Hepatic stellate cell (primary cell): Measurements from ENCODE around the gene PSMB10.
A peak's percentile ranks its signal among the peaks of the same experiment; 100 is the strongest.
"Not testable (repeated sequence)": the region's sequence is repeated elsewhere in the genome, so short reads cannot be mapped to it uniquely, and the experiment has no call there.

Source experiments
- DNase-seq: peaks from one replicate; pipeline ENCODE4 v3.0.0; 2011; ENCODE audit warnings: low spot score

PSMB10 gene

DNA sequence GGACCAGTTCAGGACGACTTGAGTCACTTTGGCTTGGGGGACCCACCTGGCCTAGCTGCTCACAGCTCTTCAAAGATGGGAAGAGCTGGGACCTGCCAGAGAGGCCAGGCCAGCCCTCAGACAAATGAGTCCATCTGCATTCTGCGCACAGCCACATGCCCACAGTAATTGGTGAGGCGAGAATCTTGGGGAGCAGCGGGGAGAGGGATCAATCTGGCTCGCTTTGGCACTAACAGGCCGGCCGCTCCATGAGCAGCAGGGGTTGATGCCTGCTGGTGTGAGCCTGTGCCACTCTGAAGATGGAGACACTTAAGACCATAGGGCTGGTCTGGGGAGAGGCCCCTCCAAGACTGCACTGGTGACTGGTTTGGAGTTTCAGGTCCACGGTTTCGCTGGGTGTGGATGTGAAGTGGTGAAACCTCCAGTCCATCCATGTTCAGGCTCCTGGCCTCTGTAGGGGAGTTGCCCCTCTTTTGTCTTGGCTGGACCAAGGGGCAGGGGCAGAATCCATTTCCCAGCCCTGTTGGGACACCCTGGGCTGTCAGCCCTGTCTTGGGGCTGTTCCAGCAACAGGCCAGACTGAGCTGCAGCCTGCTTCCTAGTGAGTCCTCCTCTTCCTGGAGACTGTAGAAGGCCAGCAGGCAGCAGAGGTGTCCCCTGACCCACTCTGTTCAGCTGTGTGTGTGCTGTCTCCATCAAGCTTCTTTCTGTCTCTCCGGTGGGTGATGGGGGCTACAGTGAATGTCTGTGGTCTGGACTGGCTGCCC, 12.3 kb downstream of the PSMB10 start:
- no peak for DNase-seq

DNA sequence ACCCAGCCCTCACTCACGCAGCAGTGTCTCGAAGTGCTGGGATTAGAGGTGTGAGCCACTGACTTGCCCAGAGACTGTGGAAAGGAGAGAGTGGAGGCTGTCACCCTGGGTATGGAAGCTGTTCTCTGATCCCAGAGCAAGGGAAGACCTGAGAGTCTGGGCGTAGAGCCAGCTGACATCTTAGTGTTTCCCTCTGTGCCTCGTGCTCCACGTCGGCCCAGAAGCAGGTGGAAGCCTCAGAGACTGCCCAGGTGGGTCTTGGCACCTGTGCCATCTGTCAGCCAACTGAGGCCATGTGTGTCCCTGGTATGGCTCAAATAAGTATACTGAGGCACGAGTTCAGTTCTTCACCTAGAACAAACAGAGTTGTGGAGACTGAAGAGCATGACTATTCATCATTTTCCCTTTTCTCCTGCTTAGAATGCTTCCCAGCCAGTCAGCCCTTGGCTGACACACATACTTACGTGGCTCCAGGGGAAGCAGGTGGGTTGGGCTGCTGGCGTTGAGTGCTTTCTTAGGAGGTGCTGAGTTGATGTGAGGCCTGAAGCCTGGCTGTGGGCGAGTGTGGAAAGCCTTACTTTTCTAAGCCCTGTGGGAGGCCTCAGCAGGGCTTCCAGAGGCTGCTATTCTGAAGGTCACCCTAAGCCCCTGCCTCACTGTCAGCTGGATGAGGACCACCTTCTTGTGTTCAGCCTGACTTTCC, 13.1 kb downstream of the PSMB10 start:
- DNase-seq: no peak

DNA sequence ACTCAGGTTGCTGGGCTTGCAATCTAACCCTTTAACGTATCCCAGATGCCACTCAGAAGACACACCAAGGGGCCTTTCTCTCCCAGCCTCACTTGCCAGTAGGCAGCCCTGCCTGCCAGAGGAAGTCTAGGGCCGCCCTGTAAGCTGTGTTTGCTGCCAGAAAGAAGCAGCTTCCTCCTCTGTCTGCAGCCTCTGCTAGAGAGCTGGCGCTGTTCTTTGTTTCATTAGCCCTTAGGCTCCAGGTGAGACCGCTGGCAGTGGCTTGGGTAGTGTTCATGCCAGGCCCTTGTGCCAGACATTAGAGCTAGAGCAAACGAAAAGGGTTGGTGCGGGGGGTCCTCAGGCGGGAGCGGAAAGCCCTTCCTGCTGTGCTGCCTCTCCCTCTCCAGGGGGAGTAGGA, 13.9 kb downstream of the PSMB10 start:
- DNase-seq: no peak

DNA sequence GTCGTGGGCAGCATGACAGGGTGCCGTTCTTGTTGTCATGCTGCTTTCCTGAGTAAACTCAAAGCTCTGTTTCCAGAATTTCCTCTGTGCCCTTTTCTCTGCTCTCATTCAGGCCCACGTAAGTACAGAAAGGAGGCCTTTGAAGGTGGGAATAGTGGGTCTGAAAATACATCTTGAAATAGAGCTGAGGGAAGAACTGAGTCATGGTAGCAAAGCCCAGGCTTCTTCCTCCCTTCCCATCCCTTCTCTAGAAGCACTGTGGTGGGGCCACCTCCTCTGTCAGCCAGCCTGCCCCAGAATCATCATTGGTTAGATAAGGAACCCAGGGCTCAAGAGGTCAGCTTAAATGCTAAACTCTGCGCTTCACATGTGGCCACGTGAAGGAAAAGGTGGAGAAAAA, 14.4 kb downstream of the PSMB10 start:
- no peak for DNase-seq

DNA sequence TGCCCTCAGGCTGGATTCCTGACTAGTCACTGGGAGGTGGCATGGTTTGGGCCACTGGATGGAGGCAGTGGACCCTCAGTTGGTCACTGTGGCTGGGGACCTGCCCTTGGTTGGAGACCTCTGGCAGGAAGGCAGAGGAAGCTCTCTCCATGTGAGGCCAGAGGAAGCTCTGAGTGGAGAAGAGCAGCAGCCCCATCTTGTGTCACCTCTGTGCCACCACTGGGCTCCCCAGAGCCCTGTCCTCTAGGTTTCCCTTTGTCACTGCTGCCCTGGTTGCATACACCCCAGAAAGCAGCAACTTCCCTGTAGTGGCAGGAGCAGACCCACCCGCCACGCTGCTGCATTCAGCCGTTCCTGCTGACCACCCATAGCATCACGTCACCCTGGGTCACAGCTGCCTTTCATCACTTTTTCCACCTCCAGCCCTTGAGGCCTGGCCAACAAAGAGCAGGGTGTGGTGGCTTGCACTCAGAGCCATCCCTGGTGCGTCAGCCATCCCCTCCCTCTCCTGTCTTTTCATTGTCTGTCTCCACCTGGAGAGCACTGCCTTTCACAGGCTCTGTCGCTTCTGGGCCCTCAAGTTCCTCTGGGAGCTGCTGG, 16.9 kb downstream of the PSMB10 start:
- DNase-seq: no peak

DNA sequence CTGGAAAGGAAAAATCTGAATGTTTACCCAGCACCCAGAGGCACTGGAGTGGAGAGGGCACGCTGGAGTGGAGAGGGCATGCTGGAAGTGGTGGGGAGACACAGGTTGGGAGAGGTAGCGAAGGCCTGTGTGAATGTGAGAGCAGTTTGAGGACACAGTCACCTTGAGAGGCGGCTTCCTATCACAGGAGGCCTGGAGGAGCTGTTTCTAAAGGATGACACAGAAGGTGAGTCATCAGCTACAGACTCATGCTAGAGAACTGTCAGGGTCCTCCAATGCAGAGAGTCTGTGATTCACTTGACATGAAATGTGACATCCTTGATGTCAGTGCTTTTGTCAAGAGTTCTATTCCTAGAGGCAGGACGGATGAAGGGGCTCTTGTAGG, 18.8 kb downstream of the PSMB10 start:
- peak; percentile 91 for DNase-seq

DNA sequence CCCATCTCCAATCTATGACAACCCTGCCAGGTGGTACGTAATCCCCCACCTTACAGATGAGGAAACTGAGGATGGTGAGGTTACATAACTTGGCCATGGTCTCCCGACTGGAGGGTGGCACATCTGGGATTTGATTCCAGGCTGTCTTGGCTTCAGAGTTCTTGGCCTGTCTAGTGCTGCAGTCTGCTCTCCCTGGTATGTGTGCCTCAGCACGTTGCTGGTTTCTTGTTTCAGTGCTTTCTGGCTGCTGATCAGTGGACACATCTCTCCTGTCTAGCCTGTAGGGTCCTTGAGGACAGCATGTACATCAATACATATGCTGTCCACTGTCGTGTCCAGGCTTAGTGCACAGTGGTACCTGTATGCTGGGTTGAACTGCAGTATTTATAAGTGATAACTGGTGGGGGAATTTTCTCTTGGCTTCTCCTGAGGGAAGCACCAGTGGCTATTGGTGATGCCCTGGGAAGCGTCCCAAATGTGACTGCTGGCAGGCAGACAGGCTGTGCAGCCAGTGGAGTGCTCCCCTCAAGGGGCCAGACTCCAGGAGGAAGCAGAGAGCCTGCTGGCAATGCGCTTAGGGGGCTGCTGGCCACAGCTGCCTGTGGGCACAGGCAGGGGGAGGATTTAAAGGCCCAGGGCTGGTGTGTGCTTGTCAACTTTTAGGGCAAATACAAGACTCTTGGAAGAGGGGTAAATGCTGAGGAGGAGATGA, 19.4 kb downstream of the PSMB10 start:
- no peak for DNase-seq

DNA sequence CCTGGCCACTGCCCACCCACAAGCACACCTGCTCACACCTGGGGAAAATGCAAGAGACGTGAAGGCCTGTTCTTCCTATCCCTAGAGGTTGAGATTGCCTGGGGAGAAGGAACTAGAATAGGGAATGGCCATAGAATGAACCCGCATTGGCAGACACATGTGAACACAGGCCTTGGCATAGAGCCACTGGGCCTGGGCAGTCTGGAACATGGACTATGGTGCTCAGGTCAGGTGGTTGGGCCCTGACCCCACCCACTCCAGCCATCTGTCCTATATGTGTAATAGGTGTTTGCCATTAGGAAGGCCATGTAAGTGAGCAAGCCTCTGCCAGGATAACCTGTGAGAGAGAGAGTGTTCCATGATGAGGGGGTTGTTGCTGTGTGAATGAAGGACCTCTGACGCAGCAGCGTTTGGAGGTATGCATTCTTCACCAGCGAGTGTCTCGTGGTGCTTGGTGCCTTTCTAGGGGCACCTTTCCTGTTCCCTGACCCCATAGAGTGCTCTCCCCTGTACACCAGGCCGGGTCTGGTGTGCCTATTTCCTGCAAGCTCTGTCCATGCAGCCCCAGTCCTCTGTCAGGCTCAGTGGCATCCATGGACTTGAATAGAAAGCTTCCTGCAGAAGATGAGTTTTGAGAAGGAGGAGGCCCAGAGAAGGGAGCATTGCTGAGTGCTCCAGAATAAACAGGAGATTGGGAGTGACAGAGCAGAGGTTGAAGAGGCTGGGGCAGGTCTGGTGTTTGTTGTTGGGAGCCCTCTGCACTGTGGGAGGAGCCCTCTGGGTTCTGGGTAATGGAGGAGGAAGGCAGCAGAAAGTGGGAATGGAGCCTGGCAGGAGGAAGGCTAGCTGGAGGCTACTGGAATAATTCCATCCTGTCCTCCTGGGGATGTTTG, 20.6 kb downstream of the PSMB10 start:
- DNase-seq: no peak

DNA sequence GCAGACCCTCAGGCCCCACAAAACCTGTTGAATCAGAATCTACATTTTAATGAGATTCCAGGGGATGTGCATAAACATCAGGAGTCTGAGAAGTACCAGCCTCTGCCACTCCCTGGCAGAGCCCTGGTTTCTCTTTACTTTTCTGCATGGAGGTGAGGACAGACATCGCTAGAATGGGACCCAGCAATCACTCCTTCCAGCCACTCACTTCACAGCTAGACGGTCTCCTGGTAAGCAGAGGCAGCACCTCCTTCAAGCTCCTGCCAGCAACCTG, 21.2 kb downstream of the PSMB10 start:
- DNase-seq: not testable (repeated sequence)

DNA sequence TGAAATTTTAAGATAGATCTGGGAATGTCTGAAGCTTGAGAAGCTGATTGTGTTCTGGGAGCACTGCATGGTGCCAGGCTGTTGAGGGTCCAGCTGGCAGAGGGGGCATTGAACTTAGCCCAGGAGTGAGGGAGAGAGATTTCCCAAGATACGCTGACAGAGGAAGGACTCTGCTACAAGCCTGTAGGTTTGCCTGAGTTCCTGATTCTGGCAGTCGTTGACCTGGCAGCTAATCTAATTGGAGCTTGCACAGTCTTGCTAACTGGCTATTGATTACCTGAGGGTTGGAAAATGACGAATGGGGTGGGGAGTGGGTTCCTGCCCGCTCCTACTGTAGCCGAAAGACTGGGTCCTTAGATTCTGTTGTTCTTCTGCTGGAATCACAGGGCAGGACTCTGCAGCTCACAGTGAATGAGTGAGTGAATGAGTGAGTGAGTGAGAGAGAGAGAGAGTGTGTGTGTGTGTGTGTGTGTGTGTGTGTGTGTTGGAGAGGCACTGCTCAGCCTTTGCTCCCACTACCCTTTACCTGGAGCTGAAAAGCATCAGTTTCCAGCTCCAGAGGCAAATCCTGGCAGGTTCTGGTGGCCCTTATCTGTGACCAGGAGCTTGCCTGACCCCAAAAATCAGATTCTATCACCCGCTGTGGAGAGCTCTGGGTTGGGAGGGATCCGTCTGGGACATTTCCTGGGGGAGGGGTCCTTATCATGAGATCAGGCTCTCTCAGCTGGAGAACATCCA, 21.7 kb downstream of the PSMB10 start:
- DNase-seq: no peak

DNA sequence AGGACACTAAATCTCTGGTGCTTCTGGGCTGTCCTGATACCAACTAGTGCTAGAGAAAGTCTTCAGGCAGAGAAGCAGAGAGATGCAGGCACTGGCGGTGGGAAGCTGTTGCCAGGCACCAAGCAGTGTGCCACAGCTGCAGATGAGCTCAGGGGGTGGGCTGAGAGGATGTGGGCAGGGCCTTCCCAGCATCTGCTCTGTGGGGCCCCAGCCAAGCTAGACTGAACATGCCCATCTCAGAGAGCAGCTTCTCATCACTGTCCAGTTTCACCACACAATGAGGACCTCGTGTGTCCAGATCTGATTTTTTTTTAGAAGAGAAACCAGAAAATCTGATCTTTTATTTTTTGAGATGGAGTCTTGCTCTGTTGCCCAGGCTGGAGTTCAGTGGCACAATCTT, 26.5 kb downstream of the PSMB10 start:
- DNase-seq: no peak

DNA sequence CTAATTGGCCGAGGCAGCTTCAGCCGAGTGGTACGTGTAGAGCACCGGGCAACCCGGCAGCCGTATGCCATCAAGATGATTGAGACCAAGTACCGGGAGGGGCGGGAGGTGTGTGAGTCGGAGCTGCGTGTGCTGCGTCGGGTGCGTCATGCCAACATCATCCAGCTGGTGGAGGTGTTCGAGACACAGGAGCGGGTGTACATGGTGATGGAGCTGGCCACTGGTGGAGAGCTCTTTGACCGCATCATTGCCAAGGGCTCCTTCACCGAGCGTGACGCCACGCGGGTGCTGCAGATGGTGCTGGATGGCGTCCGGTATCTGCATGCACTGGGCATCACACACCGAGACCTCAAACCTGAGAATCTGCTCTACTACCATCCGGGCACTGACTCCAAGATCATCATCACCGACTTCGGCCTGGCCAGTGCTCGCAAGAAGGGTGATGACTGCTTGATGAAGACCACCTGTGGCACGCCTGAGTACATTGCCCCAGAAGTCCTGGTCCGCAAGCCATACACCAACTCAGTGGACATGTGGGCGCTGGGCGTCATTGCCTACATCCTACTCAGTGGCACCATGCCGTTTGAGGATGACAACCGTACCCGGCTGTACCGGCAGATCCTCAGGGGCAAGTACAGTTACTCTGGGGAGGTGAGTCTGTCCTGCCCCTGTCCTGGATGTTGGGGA, 27.5 kb downstream of the PSMB10 start:
- no peak for DNase-seq

DNA sequence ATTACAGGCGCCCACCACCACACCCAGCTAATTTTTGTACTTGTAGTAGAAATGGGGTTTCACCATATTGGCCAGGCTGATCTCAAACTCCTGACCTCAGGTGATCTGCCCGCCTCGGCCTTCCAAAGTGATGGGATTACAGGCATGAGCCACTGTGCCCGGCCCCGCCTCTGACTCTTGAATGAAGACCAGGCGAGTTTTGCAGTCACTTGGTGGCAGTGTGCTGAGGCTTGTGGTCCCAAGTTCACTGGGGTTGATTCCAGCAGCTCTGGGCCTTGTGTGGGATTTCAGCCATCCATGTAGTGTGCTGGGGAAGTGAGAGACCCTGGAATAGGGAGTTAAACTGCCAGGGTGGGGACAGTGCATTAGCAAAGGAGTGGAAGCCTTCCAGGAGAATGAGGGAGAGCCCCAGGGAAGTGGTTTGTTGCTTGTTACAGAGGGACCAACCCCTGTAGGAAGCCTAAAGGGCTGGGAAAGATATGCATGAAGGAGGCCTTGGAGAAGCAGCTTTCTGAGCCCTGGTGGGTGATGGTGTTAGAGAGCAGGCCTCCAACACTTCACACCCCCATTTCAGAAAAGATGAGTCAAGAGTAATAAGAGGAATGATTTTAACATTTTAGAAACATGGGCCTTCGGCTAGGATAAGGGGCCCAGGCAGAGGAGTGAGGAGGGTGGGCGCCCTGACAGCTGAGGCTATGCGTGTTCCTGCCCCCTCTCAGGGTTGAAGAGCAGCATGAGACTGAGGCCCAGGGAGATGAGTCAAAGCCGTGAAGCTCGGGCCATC, 29.1 kb downstream of the PSMB10 start:
- no peak for DNase-seq

DNA sequence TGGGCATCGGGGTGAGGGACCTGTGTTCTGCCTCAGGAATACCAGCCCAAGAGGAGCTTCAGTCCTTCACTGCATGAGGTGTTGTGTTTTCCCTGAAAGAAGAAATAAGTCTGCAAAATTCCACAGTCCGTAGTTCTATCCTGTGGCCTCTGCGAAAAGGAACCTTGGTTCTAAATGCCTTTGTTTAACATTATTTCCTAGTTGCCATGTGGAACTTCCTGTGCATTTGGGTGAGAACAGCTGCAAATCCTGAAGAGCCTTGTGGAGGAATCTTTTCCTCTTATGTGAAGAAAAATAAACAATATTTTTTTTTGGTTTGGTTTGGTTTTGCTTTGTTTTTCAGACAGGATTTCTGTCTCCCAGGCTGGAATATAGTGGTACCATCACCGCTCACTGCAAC, 33.8 kb downstream of the PSMB10 start:
- DNase-seq: no peak

DNA sequence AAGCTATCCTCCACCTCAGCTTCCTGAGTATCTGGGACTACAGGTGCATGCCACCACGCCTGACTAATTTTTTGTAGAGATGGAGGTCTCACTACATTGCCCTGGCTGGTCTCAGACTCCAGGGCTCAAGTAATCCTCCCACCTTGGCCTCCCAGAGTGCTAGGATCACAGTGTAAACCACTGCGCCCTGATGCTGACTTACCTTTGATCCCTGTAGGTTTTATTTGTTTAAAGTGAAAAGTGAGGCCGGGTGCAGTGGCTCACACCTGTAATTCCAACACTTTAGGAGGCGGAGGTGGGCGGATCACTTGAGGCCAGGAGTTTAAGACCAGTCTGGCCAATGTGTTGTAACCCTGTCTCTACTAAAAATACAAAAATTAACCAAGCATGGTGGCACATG, 34.9 kb downstream of the PSMB10 start:
- DNase-seq: no peak

DNA sequence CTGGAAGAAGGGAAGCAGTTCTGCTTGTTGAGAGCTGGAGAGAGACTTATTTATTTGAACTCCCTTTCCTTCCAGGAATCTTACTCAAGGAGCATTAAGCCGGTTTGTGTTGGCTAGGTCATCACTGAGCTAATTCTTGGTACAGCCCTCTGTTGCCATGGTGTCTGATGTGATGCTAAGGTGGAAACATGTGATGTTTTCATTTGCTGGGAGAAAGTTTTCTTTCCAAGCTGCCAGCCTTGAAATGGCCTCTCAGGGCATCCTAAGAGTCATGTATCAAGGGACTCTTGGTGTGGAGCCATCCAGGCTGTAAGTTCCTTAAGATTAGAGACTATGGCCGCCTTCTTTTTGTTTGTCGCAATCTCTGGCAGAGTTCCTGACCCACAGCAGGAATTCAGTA, 39.4 kb downstream of the PSMB10 start:
- no peak for DNase-seq

DNA sequence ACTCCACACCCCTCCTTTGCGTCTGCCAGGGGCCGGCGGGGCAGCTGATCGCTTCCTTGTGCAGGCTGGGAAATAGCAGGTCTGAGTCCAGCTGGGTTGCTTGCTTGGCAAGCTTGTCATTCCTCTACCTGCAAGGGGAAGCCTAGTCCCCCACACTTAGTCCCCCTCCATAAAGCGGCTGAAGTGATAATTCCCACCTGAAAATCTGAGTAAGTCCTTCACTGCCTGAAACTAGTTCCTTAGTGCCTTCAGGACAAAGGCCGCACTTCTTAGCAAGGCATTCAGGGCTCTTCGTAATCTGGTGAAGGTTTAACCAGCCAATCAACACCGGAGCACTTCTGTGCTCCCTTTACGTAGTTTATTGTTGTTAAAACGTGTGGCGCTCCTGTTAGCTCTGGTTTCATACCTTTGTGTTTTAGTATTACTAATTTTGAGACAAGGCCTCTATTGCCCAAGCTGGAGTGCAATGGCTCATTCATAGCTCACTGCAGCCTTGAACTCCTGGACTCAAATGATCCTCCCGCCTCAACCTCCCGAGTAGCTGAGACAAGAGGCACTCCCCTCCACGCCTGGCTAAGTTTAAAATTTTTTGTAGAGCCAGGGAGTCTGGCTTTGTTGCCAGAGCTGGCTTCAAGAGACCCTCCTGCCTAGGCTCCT, 42.8 kb downstream of the PSMB10 start:
- no peak for DNase-seq

DNA sequence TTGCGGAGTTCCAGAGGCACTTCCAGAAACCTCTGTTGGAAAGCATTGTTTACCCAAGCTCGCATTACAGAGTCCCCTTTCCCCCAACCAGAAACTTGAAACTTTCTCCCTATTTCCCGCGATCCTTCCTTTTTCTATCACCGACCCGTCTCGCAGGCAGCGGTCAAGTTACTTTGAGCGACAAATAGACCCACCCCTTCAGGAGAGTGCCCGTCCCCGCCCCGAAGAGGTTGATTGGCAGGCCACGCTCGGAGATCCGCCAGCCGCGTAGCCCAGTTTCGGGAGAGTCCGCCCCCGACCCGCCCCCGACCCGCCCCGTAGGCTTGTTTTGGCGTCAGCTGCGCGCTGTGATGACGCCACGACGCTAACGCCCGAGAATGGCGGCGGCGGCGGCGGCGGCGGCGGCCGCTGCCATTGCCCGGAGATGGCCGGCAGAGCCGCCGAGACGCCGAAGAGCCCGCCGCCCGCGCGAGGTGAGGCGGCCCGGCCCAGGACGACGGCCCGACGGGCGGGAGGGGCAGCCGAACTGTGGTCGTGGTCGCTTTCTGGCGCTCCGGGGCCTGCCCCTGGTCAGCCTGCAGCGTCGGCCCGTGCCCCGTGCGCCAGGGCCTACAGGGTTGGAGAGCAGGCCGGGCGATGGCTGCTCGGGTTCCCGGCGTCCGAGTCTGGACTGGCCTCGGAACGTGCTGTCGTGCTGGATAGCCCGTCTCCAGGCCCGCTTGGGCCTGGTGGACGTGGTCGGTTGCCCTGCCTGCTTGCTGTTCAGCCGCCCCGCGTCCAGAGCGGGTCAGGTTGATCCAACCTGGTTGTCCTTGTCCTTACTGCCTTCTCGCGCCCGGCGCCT, 43.5 kb downstream of the PSMB10 start, which contains the start of gene PSKH1:
Gene PSKH1, plus strand, starts transcription at position 356 of the 844 bp plus-strand sequence. CDS start 15,496 bp downstream, outside the sequence.
- DNase-seq: peak; percentile 99
